ENCODE data around the gene WIPI1.
"Not testable (repeated sequence)": the region's sequence is repeated elsewhere in the genome, so short reads cannot be mapped to it uniquely, and the experiment has no call there.

Gene WIPI1

GRCh38 chr17:68382582-68383085 lies 74.7 kb downstream of the WIPI1 start:
- DNase-seq: no peak

GRCh38 chr17:68381076-68381900 lies 76.0 kb downstream of the WIPI1 start:
- no peak for DNase-seq

GRCh38 chr17:68379692-68380677 lies 77.3 kb downstream of the WIPI1 start:
- DNase-seq: no peak

- no peak for DNase-seq
Observed at GRCh38 chr17:68379177-68379510, 78.2 kb downstream of the WIPI1 start.

- no peak for DNase-seq
Observed at GRCh38 chr17:68378268-68379176, 78.8 kb downstream of the WIPI1 start.

- DNase-seq: no peak
Observed at GRCh38 chr17:68377771-68378267, 79.5 kb downstream of the WIPI1 start.

GRCh38 chr17:68376178-68376577 lies 81.1 kb downstream of the WIPI1 start:
- DNase-seq: not testable (repeated sequence)

- DNase-seq: no peak
Observed at GRCh38 chr17:68375566-68375965, 81.7 kb downstream of the WIPI1 start.

Measured in activated CD4-positive, alpha-beta T cell treated with anti-CD3 and anti-CD28 coated beads, Interleukin-2, Interleukin-6, amounts not matched to agents 100 ng/mL and 50 ng/mL, durations not matched to agents 16 hours and 8 hours (primary cell).